Measurements from ENCODE around the gene PTPRK. TPM values are rescaled to one million over a fixed set of nuclear protein-coding genes. Genes with fewer than 3 reads are reported as not detected.

PTPRK gene
- total and polyA plus RNA-seq, 4 donors: 12.1 to 61.2 (median 29.1) TPM

DNA sequence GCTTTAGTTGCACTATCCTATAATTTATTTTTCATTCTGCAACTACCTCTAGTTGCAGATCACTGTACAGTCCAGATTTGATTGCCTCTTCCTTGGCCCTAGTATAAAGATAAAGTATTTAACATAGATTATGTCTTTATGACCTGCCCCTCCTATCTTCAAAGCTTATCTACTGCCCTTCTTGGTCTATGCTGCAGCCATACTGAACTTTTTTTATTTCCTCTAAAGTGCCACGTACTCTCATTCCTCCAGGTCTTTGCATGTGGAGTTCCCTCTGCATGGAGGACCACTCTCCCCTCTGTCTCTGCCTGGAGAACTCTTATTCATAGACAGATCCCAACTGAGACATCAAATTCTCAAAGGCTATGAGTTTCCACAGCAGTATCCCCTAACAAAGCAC is 168.0 kb downstream of the PTPRK start:
- Histone ChIP-seq H3K9me3 (ENCODE audit: control insufficient read depth in 4 of 4, low read length in 3 of 4) (no peaks in the 10 kb centered on the region), H3K4me3 (ENCODE audit: low read depth in 1 of 3, low read length in 3 of 3) (no peak overlapping the region), H3K27ac (ENCODE audit: low read depth in 1 of 2, low read length in 2 of 2) (no peak overlapping the region), H3K9ac (ENCODE audit: low read depth in 1 of 2, low read length in 2 of 2) (no peak overlapping the region), H3K4me1 (ENCODE audit: control insufficient read depth in 4 of 4, insufficient read depth in 4 of 4, low read length in 3 of 4) (no peaks in the 10 kb centered on the region), H3K36me3 (ENCODE audit: control insufficient read depth in 4 of 4, insufficient read depth in 3 of 4, low read depth in 1 of 4, low read length in 3 of 4) (no peaks in the 10 kb centered on the region), H3K27me3 (ENCODE audit: control insufficient read depth in 4 of 4, insufficient read depth in 4 of 4, low read length in 3 of 4) (no peaks in the 10 kb centered on the region)
- WGBS: 87% methylated on average over 1 of the region's 1 CpG
- no peak for DNase-seq (ENCODE audit: low spot score)
- TF ChIP-seq GABPA (IDR thresholded peaks at IDR 0.05 in 1 of 2, conservative IDR thresholded peaks at IDR 0.05 in 1 of 2) (no peak), RAD21 (IDR thresholded peaks at IDR 0.05) (no peak), EGR1 (IDR thresholded peaks at IDR 0.05; ENCODE audit: low read depth in 2 of 2) (no peak), TAF1 (conservative IDR thresholded peaks at IDR 0.05) (no peak), HNF4A (conservative IDR thresholded peaks at IDR 0.05) (no peak), JUND (IDR thresholded peaks at IDR 0.05) (no peak), FOXA2 (IDR thresholded peaks at IDR 0.05) (no peak), FOXA1 (IDR thresholded peaks at IDR 0.05) (no peak), HNF4G (IDR thresholded peaks at IDR 0.05) (no peak), SP1 (IDR thresholded peaks at IDR 0.05) (no peak), RXRA (IDR thresholded peaks at IDR 0.05) (no peak), YY1 (IDR thresholded peaks at IDR 0.05) (no peak), NR2F2 (IDR thresholded peaks at IDR 0.05) (no peak)
- TF ChIP-seq, protein P1, sequence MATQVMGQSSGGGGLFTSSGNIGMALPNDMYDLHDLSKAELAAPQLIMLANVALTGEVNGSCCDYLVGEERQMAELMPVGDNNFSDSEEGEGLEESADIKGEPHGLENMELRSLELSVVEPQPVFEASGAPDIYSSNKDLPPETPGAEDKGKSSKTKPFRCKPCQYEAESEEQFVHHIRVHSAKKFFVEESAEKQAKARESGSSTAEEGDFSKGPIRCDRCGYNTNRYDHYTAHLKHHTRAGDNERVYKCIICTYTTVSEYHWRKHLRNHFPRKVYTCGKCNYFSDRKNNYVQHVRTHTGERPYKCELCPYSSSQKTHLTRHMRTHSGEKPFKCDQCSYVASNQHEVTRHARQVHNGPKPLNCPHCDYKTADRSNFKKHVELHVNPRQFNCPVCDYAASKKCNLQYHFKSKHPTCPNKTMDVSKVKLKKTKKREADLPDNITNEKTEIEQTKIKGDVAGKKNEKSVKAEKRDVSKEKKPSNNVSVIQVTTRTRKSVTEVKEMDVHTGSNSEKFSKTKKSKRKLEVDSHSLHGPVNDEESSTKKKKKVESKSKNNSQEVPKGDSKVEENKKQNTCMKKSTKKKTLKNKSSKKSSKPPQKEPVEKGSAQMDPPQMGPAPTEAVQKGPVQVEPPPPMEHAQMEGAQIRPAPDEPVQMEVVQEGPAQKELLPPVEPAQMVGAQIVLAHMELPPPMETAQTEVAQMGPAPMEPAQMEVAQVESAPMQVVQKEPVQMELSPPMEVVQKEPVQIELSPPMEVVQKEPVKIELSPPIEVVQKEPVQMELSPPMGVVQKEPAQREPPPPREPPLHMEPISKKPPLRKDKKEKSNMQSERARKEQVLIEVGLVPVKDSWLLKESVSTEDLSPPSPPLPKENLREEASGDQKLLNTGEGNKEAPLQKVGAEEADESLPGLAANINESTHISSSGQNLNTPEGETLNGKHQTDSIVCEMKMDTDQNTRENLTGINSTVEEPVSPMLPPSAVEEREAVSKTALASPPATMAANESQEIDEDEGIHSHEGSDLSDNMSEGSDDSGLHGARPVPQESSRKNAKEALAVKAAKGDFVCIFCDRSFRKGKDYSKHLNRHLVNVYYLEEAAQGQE (IDR thresholded peaks at IDR 0.05): no peak
- TF ChIP-seq, protein P2, sequence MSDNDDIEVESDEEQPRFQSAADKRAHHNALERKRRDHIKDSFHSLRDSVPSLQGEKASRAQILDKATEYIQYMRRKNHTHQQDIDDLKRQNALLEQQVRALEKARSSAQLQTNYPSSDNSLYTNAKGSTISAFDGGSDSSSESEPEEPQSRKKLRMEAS (IDR thresholded peaks at IDR 0.05): no peak
- TF ChIP-seq, protein P3, sequence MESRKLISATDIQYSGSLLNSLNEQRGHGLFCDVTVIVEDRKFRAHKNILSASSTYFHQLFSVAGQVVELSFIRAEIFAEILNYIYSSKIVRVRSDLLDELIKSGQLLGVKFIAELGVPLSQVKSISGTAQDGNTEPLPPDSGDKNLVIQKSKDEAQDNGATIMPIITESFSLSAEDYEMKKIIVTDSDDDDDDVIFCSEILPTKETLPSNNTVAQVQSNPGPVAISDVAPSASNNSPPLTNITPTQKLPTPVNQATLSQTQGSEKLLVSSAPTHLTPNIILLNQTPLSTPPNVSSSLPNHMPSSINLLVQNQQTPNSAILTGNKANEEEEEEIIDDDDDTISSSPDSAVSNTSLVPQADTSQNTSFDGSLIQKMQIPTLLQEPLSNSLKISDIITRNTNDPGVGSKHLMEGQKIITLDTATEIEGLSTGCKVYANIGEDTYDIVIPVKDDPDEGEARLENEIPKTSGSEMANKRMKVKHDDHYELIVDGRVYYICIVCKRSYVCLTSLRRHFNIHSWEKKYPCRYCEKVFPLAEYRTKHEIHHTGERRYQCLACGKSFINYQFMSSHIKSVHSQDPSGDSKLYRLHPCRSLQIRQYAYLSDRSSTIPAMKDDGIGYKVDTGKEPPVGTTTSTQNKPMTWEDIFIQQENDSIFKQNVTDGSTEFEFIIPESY (IDR thresholded peaks at IDR 0.05): no peak
- TF ChIP-seq, protein P4, sequence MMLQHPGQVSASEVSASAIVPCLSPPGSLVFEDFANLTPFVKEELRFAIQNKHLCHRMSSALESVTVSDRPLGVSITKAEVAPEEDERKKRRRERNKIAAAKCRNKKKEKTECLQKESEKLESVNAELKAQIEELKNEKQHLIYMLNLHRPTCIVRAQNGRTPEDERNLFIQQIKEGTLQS (IDR thresholded peaks at IDR 0.05): no peak
- TF ChIP-seq, protein P5, sequence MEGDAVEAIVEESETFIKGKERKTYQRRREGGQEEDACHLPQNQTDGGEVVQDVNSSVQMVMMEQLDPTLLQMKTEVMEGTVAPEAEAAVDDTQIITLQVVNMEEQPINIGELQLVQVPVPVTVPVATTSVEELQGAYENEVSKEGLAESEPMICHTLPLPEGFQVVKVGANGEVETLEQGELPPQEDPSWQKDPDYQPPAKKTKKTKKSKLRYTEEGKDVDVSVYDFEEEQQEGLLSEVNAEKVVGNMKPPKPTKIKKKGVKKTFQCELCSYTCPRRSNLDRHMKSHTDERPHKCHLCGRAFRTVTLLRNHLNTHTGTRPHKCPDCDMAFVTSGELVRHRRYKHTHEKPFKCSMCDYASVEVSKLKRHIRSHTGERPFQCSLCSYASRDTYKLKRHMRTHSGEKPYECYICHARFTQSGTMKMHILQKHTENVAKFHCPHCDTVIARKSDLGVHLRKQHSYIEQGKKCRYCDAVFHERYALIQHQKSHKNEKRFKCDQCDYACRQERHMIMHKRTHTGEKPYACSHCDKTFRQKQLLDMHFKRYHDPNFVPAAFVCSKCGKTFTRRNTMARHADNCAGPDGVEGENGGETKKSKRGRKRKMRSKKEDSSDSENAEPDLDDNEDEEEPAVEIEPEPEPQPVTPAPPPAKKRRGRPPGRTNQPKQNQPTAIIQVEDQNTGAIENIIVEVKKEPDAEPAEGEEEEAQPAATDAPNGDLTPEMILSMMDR (IDR thresholded peaks at IDR 0.05; ENCODE audit: low read depth, low read length, missing input control): no peak

DNA sequence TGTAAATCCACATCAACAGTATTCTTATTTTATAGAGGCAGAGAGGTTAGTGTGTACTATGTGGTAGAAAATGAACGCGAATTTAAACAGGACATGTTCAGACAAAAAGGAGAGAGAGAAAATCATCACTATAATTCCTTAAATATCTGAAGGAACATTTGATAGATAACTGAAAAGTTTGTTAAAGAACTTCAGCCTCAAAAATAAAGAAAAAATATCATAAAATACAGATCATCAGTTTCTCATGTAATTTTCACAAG is 169.2 kb downstream of the PTPRK start:
- Histone ChIP-seq H3K27me3 (ENCODE audit: control insufficient read depth in 4 of 4, insufficient read depth in 4 of 4, low read length in 3 of 4) (no peaks in the 10 kb centered on the region), H3K27ac (ENCODE audit: low read depth in 1 of 2, low read length in 2 of 2) (no peak overlapping the region), H3K36me3 (ENCODE audit: control insufficient read depth in 4 of 4, insufficient read depth in 3 of 4, low read depth in 1 of 4, low read length in 3 of 4) (no peaks in the 10 kb centered on the region), H3K4me1 (ENCODE audit: control insufficient read depth in 4 of 4, insufficient read depth in 4 of 4, low read length in 3 of 4) (peaks cover 0 to 3% (median 0%) of the 10 kb centered on the region in 4 donors), H3K9me3 (ENCODE audit: control insufficient read depth in 4 of 4, low read length in 3 of 4) (no peaks in the 10 kb centered on the region), H3K4me3 (ENCODE audit: low read depth in 1 of 3, low read length in 3 of 3) (no peak overlapping the region), H3K9ac (ENCODE audit: low read depth in 1 of 2, low read length in 2 of 2) (no peak overlapping the region)
- 88% methylated on average over 2 of the region's 2 CpGs for WGBS
- DNase-seq (ENCODE audit: low spot score): no peak
- TF ChIP-seq, protein P5 (IDR thresholded peaks at IDR 0.05; ENCODE audit: low read depth, low read length, missing input control): no peak
- TF ChIP-seq, protein P1 (IDR thresholded peaks at IDR 0.05): no peak
- TF ChIP-seq NR2F2 (IDR thresholded peaks at IDR 0.05) (no peak), JUND (IDR thresholded peaks at IDR 0.05) (no peak), EGR1 (IDR thresholded peaks at IDR 0.05; ENCODE audit: low read depth in 2 of 2) (no peak), HNF4A (conservative IDR thresholded peaks at IDR 0.05) (no peak), FOXA1 (IDR thresholded peaks at IDR 0.05) (no peak), RAD21 (IDR thresholded peaks at IDR 0.05) (no peak), TAF1 (conservative IDR thresholded peaks at IDR 0.05) (no peak), GABPA (IDR thresholded peaks at IDR 0.05 in 1 of 2, conservative IDR thresholded peaks at IDR 0.05 in 1 of 2) (no peak)
- TF ChIP-seq, protein P4 (IDR thresholded peaks at IDR 0.05): no peak

Data from liver (tissue), 9 donors.